ENCODE results near the gene MCIDAS. TPM values are rescaled to one million over a fixed set of nuclear protein-coding genes. Genes with fewer than 3 reads are reported as not detected.

Gene MCIDAS
- total RNA-seq, 1 experiment from 2014 or later: 6.4 TPM

GRCh38 chr5:55180016-55180415 lies 47.1 kb downstream of the MCIDAS start (continued):
- TF ChIP-seq REST (IDR thresholded peaks at IDR 0.05; ENCODE audit: low read depth): no peak
- no peak for TF ChIP-seq EZH2 (IDR thresholded peaks at IDR 0.05)
- no peak for TF ChIP-seq ZFX (IDR thresholded peaks at IDR 0.05)
- TF ChIP-seq ZNF274 (IDR thresholded peaks at IDR 0.05; ENCODE audit: low read depth, low read length): no peak
- no peak for TF ChIP-seq ELF1 (IDR thresholded peaks at IDR 0.05; ENCODE audit: borderline replicate concordance, low read depth)
- TF ChIP-seq SP1 (IDR thresholded peaks at IDR 0.05; ENCODE audit: low read depth): no peak

GRCh38 chr5:55177078-55177477 lies 50.0 kb downstream of the MCIDAS start:
- peak overlapping the region in 1 of 2 experiments; percentile 44; a peak in 1 of 4 replicates for H3K4me3 ChIP-seq (replicated peaks in 1 of 2; ENCODE audit: low read depth in 1 of 2, low read length in 2 of 2)
- TF ChIP-seq CTCF (IDR thresholded peaks at IDR 0.05 in 2 of 3, conservative IDR thresholded peaks at IDR 0.05 in 1 of 3; ENCODE audit: borderline replicate concordance in 1 of 3, insufficient read depth in 1 of 3, low read depth in 2 of 3, low read length in 2 of 3) (no peak), EGR1 (IDR thresholded peaks at IDR 0.05; ENCODE audit: low read depth) (no peak), SIN3A (IDR thresholded peaks at IDR 0.05; ENCODE audit: low read depth) (no peak), SRF (IDR thresholded peaks at IDR 0.05; ENCODE audit: low read depth) (no peak), POLR2AphosphoS5 (IDR thresholded peaks at IDR 0.05; ENCODE audit: low read depth, low read length) (no peak), ELF1 (IDR thresholded peaks at IDR 0.05; ENCODE audit: borderline replicate concordance, low read depth) (no peak), POLR2A (IDR thresholded peaks at IDR 0.05; ENCODE audit: borderline replicate concordance, extremely low read depth, insufficient read depth, insufficient read length) (no peak), SP1 (IDR thresholded peaks at IDR 0.05; ENCODE audit: low read depth) (no peak), TCF7L2 (IDR thresholded peaks at IDR 0.05; ENCODE audit: borderline replicate concordance, extremely low read depth, insufficient read depth, insufficient read length) (no peak), RAD21 (IDR thresholded peaks at IDR 0.05; ENCODE audit: low read depth) (no peak), ATF3 (IDR thresholded peaks at IDR 0.05) (no peak), CEBPB (IDR thresholded peaks at IDR 0.05; ENCODE audit: low read depth) (no peak), YY1 (IDR thresholded peaks at IDR 0.05; ENCODE audit: extremely low read depth, insufficient replicate concordance, low read depth, low read length) (no peak), FOSL1 (IDR thresholded peaks at IDR 0.05; ENCODE audit: low read depth) (no peak)

More at GRCh38 chr5:55177078-55177477, 50.0 kb downstream of the MCIDAS start:
- DNase-seq (ENCODE audit: low read depth, low spot score) (no peak), ATAC-seq (no peak)
- Histone ChIP-seq H3K9ac (ENCODE audit: low read length) (0 out of 2 replicates have a peak overlapping the region, but pooled peaks have one; percentile 32), H4K20me1 (ENCODE audit: insufficient read depth) (no peaks in the 10 kb centered on the region), H3K9me3 (ENCODE audit: control insufficient read depth in 1 of 2, insufficient read depth in 1 of 2, low read depth in 1 of 2, low read length in 2 of 2) (no peaks in the 10 kb centered on the region), H3K9me2 (ENCODE audit: insufficient read depth) (no peaks in the 10 kb centered on the region), H3K36me3 (ENCODE audit: control insufficient read depth in 1 of 2, insufficient read depth in 2 of 2, low read length in 2 of 2) (no peaks in the 10 kb centered on the region), H3K4me2 (ENCODE audit: low read length) (peak overlapping the region; percentile 74), H3K27me3 (ENCODE audit: insufficient read depth, low read length) (no peaks in the 10 kb centered on the region), H3K4me1 (ENCODE audit: control insufficient read depth in 1 of 2, insufficient read depth in 2 of 2, low read length in 2 of 2) (peaks cover 14 to 36% of the 10 kb centered on the region in 2 experiments; a peak in 3 of 4 replicates), H3K79me2 (ENCODE audit: insufficient read depth, low read length) (no peaks in the 10 kb centered on the region), H2AFZ (ENCODE audit: low read depth, low read length, poor library complexity, severe bottlenecking) (peak overlapping the region; percentile 98), H3K27ac (ENCODE audit: low read depth, low read length) (no peak overlapping the region)
- intact Hi-C loops (cut with micrococcal nuclease): loop anchor here (5.0 to 10.0 kb wide), 2 partner anchors 40 to 818 kb away; partner anchors contain the start of gene IL6ST
- no TSS peak for BruUV-seq (replicated peaks)
- ChIA-PET CTCF (interaction anchor here (1.3 to 1.9 kb wide), 2 partner anchors 10 to 14 kb away, joined by 4 to 9 read pairs; no protein-coding TSS in a partner anchor), POLR2A (interaction anchor here (0.6 to 1.0 kb wide), 2 partner anchors 49 to 54 kb away, joined by 3 to 4 read pairs; no protein-coding TSS in a partner anchor), RAD21 (ENCODE audit: low non-redundant PET in 1 of 2, low total read pairs in 2 of 2, uncharacterized antibody in 2 of 2, unreplicated experiment in 2 of 2) (interaction anchor here in 1 of 2 experiments (0.9 kb wide), 1 partner anchor 42 kb away, joined by 3 read pairs; no protein-coding TSS in a partner anchor)

Data from HCT116 (cell line).